IMR-90 (cell line): Measurements from ENCODE around the gene CTSC. TPM values are rescaled to one million over a fixed set of nuclear protein-coding genes. Genes with fewer than 3 reads are reported as not detected.

Experiments
- ATAC-seq: fragments of 200-7000 bp; cut with Tn5 transposase; 2 replicates; pipeline ENCODE4 v1.9.1; 2020; ENCODE audit warnings: low read depth, mild to moderate bottlenecking, moderate library complexity
- BruUV-seq: library from RNA; stranded (reverse); fragments of 400-500 nt; replicated peaks from 2 replicates; lab custom pipeline; 2021; lab: Mats Ljungman, UMichigan
- CTCF ChIA-PET: fragments of 300-600 bp; formaldehyde crosslinking; extraction: SDS; loops from one replicate; lab custom pipeline; 2021; ENCODE audit warnings: antibody characterized with exemption; lab: Yijun Ruan, JAX
- POLR2A ChIA-PET: fragments of 300-600 bp; sonication (Branson Sonifier 250); formaldehyde crosslinking; loops from one replicate; lab custom pipeline; 2022; ENCODE audit warnings: antibody characterized with exemption; ENCODE audit not compliant: unreplicated experiment; lab: Charles Lee
- DNase-seq: peaks from one replicate; pipeline ENCODE4 v3.0.0; 2013
- H2AFZ ChIP-seq: replicated peaks from 2 replicates; pipeline ENCODE3; 2013; ENCODE audit warnings: low read length, mild to moderate bottlenecking; ENCODE audit not compliant: poor library complexity
- H2AK5ac ChIP-seq: 2 replicates; pipeline ENCODE4 v1.6.1; 2013; ENCODE audit warnings: low read depth, low read length, inconsistent platforms
- H2AK9ac ChIP-seq: replicated peaks from 2 replicates; pipeline ENCODE3; 2013; ENCODE audit warnings: mild to moderate bottlenecking, low read depth, low read length, moderate library complexity; ENCODE audit not compliant: poor library complexity
- H2BK120ac ChIP-seq: 2 replicates; pipeline ENCODE4 v1.6.1; 2013; ENCODE audit warnings: low read depth, low read length, inconsistent platforms
- H2BK15ac ChIP-seq: 3 replicates; pipeline ENCODE4 v1.6.1; 2013; ENCODE audit warnings: low read depth, low read length, inconsistent platforms
- H2BK20ac ChIP-seq: 2 replicates; pipeline ENCODE4 v1.6.1; 2013; ENCODE audit warnings: low read depth, mild to moderate bottlenecking, inconsistent platforms, low read length, moderate library complexity
- H2BK5ac ChIP-seq: 2 replicates; pipeline ENCODE4 v1.6.1; 2013; ENCODE audit warnings: mild to moderate bottlenecking, low read depth, low read length, inconsistent platforms; ENCODE audit not compliant: poor library complexity, severe bottlenecking
- H3K14ac ChIP-seq: replicated peaks from 2 replicates; pipeline ENCODE4 v1.6.1; 2013; ENCODE audit warnings: low read depth, low read length, inconsistent platforms
- H3K18ac ChIP-seq: 2 replicates; pipeline ENCODE4 v1.6.1; 2013; ENCODE audit warnings: low read depth, low read length, control low read depth
- H3K23ac ChIP-seq: 2 replicates; pipeline ENCODE4 v1.6.1; 2013; ENCODE audit warnings: low read depth, low read length, inconsistent platforms
- H3K27ac ChIP-seq: 2 replicates; pipeline ENCODE4 v1.5.1; 2013; ENCODE audit warnings: mild to moderate bottlenecking, control low read depth, low read length; ENCODE audit not compliant: insufficient read depth
- H3K27me3 ChIP-seq: 2 replicates; pipeline ENCODE4 v1.6.1; 2013; ENCODE audit warnings: low read length; ENCODE audit not compliant: control insufficient read depth, insufficient read depth
- H3K36me3 ChIP-seq: 2 replicates; pipeline ENCODE4 v1.6.1; 2013; ENCODE audit warnings: low read length, mixed read lengths; ENCODE audit not compliant: control insufficient read depth, insufficient read depth
- H3K4ac ChIP-seq: 2 replicates; pipeline ENCODE4 v1.6.1; 2013; ENCODE audit warnings: low read depth, low read length, inconsistent platforms
- H3K4me1 ChIP-seq: 2 replicates; pipeline ENCODE4 v1.6.1; 2013; ENCODE audit warnings: low read length, mixed read lengths; ENCODE audit not compliant: control insufficient read depth, insufficient read depth
- H3K4me2 ChIP-seq: 2 replicates; pipeline ENCODE4 v1.6.1; 2013; ENCODE audit warnings: low read depth, mild to moderate bottlenecking, control low read depth, low read length, moderate library complexity
- H3K4me3 ChIP-seq: 2 replicates; pipeline ENCODE4 v1.5.1; 2013; ENCODE audit warnings: low read depth, mild to moderate bottlenecking, control low read depth, low read length, moderate library complexity; ENCODE audit not compliant: insufficient read depth
- H3K56ac ChIP-seq: 2 replicates; pipeline ENCODE4 v1.6.1; 2013; ENCODE audit warnings: low read length, inconsistent platforms; ENCODE audit not compliant: insufficient read depth; ENCODE audit errors: extremely low read depth
- H3K79me1 ChIP-seq, 2 experiments: 2 replicates each; pipeline ENCODE4 v1.6.1; 2013; ENCODE audit warnings: low read length in 2 of 2, inconsistent platforms in 1 of 2, low read depth in 1 of 2
- H3K9ac ChIP-seq: 2 replicates; pipeline ENCODE4 v1.6.1; 2013; ENCODE audit warnings: low read depth, low read length, control low read depth
- H3K9me1 ChIP-seq: 2 replicates; pipeline ENCODE4 v1.6.1; 2013; ENCODE audit warnings: low read length, inconsistent platforms; ENCODE audit not compliant: insufficient read depth
- H3K9me3 ChIP-seq: 2 replicates; pipeline ENCODE4 v1.6.1; 2013; ENCODE audit warnings: low read length; ENCODE audit not compliant: control insufficient read depth, insufficient read depth
- H4K20me1 ChIP-seq: 2 replicates; pipeline ENCODE4 v1.6.1; 2013; ENCODE audit warnings: low read length, inconsistent platforms; ENCODE audit not compliant: insufficient read depth
- H4K5ac ChIP-seq: 2 replicates; pipeline ENCODE4 v1.6.1; 2013; ENCODE audit warnings: mild to moderate bottlenecking, low read depth, low read length, control low read depth
- H4K8ac ChIP-seq, 2 experiments: 2 replicates each; pipeline ENCODE4 v1.6.1; 2013; ENCODE audit warnings: low read depth in 2 of 2, low read length in 2 of 2, control low read depth in 1 of 2, inconsistent platforms in 1 of 2
- H4K91ac ChIP-seq: 2 replicates; pipeline ENCODE4 v1.6.1; 2013; ENCODE audit warnings: low read depth, low read length, inconsistent platforms; ENCODE audit not compliant: insufficient read depth
- CEBPB ChIP-seq: IDR thresholded peaks from 2 replicates; pipeline ENCODE4 v1.6.1; 2012; ENCODE audit warnings: low read depth, low read length, improper control_type of control experiment
- CHD1 ChIP-seq: IDR thresholded peaks from 2 replicates; pipeline ENCODE4 v1.6.1; 2012; ENCODE audit warnings: low read depth, low read length, improper control_type of control experiment
- FOS ChIP-seq: fragments of 150-350 bp; IDR thresholded peaks from 2 replicates; pipeline ENCODE4 v1.6.1; 2016; ENCODE audit warnings: low read depth, low read length
- MAFK ChIP-seq: IDR thresholded peaks from 2 replicates; pipeline ENCODE4 v1.6.1; 2012; ENCODE audit warnings: low read depth, low read length, improper control_type of control experiment
- MAZ ChIP-seq: IDR thresholded peaks from 2 replicates; pipeline ENCODE4 v1.6.1; 2012; ENCODE audit warnings: low read depth, mild to moderate bottlenecking, low read length, improper control_type of control experiment, moderate library complexity, borderline replicate concordance
- MXI1 ChIP-seq: IDR thresholded peaks from 2 replicates; pipeline ENCODE4 v1.6.1; 2012; ENCODE audit warnings: low read depth, mild to moderate bottlenecking, low read length, moderate library complexity, borderline replicate concordance
- NFE2L2 ChIP-seq: fragments of 150-350 bp; IDR thresholded peaks from 2 replicates; pipeline ENCODE4 v1.6.1; 2016; ENCODE audit warnings: low read depth, mild to moderate bottlenecking, low read length
- POLR2A ChIP-seq: IDR thresholded peaks from 2 replicates; pipeline ENCODE4 v1.6.1; 2012; ENCODE audit warnings: mild to moderate bottlenecking, low read depth, low read length
- RAD21 ChIP-seq: IDR thresholded peaks from 2 replicates; pipeline ENCODE4 v1.6.1; 2012; ENCODE audit warnings: low read length, improper control_type of control experiment
- RCOR1 ChIP-seq: IDR thresholded peaks from 2 replicates; pipeline ENCODE4 v1.6.1; 2012; ENCODE audit warnings: mild to moderate bottlenecking, low read length, improper control_type of control experiment; ENCODE audit not compliant: insufficient replicate concordance
- RFX5 ChIP-seq: IDR thresholded peaks from 2 replicates; pipeline ENCODE4 v1.8.0; 2012; ENCODE audit warnings: low read depth, mild to moderate bottlenecking, low read length, moderate library complexity
- SMC3 ChIP-seq: fragments of 150-350 bp; IDR thresholded peaks from 2 replicates; pipeline ENCODE4 v1.6.1; 2016; ENCODE audit warnings: low read depth, mild to moderate bottlenecking, antibody characterized with exemption, low read length, moderate library complexity
- USF2 ChIP-seq: fragments of 150-350 bp; IDR thresholded peaks from 2 replicates; pipeline ENCODE4 v1.6.1; 2017; ENCODE audit warnings: mild to moderate bottlenecking, antibody characterized with exemption, low read length, low read depth
- WGBS, 2 experiments: methylation state at CpG; one replicate each; pipeline versions ENCODE4 v1.1.5 to v1.1.7; 2013; ENCODE audit warnings: missing lambda C conversion rate in 2 of 2; ENCODE audit not compliant: insufficient read length in 1 of 2; ENCODE audit errors: extremely low coverage in 2 of 2; 5-methylcytosine and 5-hydroxymethylcytosine counted together
- dilution Hi-C: fragments of 300-500 bp; cut with HindIII; formaldehyde crosslinking; loops from one replicate; pipeline ENCODE4 v1.14.3; 2018; ENCODE audit warnings: low sequenced_read_pairs; ENCODE audit not compliant: unreplicated experiment
- in situ Hi-C: fragments of 300-500 bp; cut with MboI; formaldehyde crosslinking; loops from 3 replicates; pipeline ENCODE4 v1.14.3; 2019; ENCODE audit warnings: low sequenced_read_pairs, inconsistent platforms, mixed read lengths
- intact Hi-C: fragments of 100-400 bp; cut with micrococcal nuclease; formaldehyde crosslinking; loops from 2 replicates; pipeline ENCODE4 v1.10.0; 2022
- polyA plus RNA-seq, 3 experiments: library from polyadenylated mRNA; depleted of rRNA; stranded (reverse); fragments of >200 nt; gene quantifications; 2 replicates each; pipeline ENCODE4 v1.2.3, GENCODE V29; 2012; ENCODE audit warnings: low replicate concordance in 1 of 3
- total RNA-seq: library from RNA; depleted of rRNA; stranded (reverse); fragments of >200 nt; gene quantifications from 2 replicates; pipeline ENCODE4 v1.2.3, GENCODE V29; 2012
- TF ChIP-seq, protein P1 (sequence below): conservative IDR thresholded peaks from 2 replicates; pipeline ENCODE4 v1.5.1; 2012; ENCODE audit warnings: mild to moderate bottlenecking, low read depth, low read length, improper control_type of control experiment
- TF ChIP-seq, protein P2 (sequence below): fragments of 150-350 bp; IDR thresholded peaks from 2 replicates; pipeline ENCODE4 v1.6.1; 2016; ENCODE audit warnings: low read depth, mild to moderate bottlenecking, low read length, moderate library complexity, borderline replicate concordance

The CTSC gene
- total and polyA plus RNA-seq, 2 of the 4 experiments (the other 2 are of a cell fraction) = 208 to 299 TPM

GRCh38 chr11:88375927-88376470, 38.5 kb upstream of the CTSC start:
- no peak overlapping the region for H3K4me3 ChIP-seq
- H3K23ac ChIP-seq = no peak overlapping the region
- in situ Hi-C loops = no loop called here
- no peak overlapping the region for H3K27ac ChIP-seq
- no peaks in the 10 kb centered on the region for H3K36me3 ChIP-seq
- no CpG with 5 or more reads among the region's 2 CpGs for WGBS, 2 experiments
- no peak overlapping the region for H3K14ac ChIP-seq
- TF ChIP-seq, protein P1, sequence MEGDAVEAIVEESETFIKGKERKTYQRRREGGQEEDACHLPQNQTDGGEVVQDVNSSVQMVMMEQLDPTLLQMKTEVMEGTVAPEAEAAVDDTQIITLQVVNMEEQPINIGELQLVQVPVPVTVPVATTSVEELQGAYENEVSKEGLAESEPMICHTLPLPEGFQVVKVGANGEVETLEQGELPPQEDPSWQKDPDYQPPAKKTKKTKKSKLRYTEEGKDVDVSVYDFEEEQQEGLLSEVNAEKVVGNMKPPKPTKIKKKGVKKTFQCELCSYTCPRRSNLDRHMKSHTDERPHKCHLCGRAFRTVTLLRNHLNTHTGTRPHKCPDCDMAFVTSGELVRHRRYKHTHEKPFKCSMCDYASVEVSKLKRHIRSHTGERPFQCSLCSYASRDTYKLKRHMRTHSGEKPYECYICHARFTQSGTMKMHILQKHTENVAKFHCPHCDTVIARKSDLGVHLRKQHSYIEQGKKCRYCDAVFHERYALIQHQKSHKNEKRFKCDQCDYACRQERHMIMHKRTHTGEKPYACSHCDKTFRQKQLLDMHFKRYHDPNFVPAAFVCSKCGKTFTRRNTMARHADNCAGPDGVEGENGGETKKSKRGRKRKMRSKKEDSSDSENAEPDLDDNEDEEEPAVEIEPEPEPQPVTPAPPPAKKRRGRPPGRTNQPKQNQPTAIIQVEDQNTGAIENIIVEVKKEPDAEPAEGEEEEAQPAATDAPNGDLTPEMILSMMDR = no peak
- TF ChIP-seq MAFK (no peak), POLR2A (no peak), RFX5 (no peak), NFE2L2 (no peak), RCOR1 (no peak), MXI1 (no peak), CEBPB (no peak), RAD21 (no peak), CHD1 (no peak), SMC3 (no peak), USF2 (no peak), MAZ (no peak), FOS (no peak)
- TF ChIP-seq, protein P2, sequence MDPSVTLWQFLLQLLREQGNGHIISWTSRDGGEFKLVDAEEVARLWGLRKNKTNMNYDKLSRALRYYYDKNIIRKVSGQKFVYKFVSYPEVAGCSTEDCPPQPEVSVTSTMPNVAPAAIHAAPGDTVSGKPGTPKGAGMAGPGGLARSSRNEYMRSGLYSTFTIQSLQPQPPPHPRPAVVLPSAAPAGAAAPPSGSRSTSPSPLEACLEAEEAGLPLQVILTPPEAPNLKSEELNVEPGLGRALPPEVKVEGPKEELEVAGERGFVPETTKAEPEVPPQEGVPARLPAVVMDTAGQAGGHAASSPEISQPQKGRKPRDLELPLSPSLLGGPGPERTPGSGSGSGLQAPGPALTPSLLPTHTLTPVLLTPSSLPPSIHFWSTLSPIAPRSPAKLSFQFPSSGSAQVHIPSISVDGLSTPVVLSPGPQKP = no peak
- H2BK15ac ChIP-seq = 0 out of 3 replicates have a peak overlapping the region, but pooled peaks have one; percentile 78
- H3K79me1 ChIP-seq = no peaks in the 10 kb centered on the region
- no peak overlapping the region for H2AK5ac ChIP-seq
- ChIA-PET CTCF (no interaction called here), POLR2A (no interaction called here)
- no peak overlapping the region for H2BK120ac ChIP-seq
- H3K4ac ChIP-seq = no peak overlapping the region
- H3K4me2 ChIP-seq = no peak overlapping the region
- H2BK20ac ChIP-seq = no peak overlapping the region; the same call in 1 of the 2 replicates
- H3K9ac ChIP-seq = no peak overlapping the region
- no peak overlapping the region for H4K8ac ChIP-seq
- no peak overlapping the region for H4K91ac ChIP-seq
- H3K56ac ChIP-seq = no peak overlapping the region
- DNase-seq (no peak), ATAC-seq (no peak)
- H2BK5ac ChIP-seq = no peak overlapping the region
- no peaks in the 10 kb centered on the region for H3K9me3 ChIP-seq
- no peak overlapping the region for H2AK9ac ChIP-seq
- no peak overlapping the region for H2AFZ ChIP-seq
- H3K18ac ChIP-seq = no peak overlapping the region
- dilution Hi-C loops = no loop called here
- no peak overlapping the region for H4K5ac ChIP-seq
- H3K27me3 ChIP-seq = no peaks in the 10 kb centered on the region
- H3K9me1 ChIP-seq = no peaks in the 10 kb centered on the region
- intact Hi-C loops = no loop called here
- peaks cover 2% of the 10 kb centered on the region; the same call in 1 of the 2 replicates for H3K4me1 ChIP-seq
- H4K20me1 ChIP-seq = no peaks in the 10 kb centered on the region
- no TSS peak for BruUV-seq
